H1 (cell line): ENCODE measurements around the gene FREM2. TPM values are rescaled to one million over a fixed set of nuclear protein-coding genes. Genes with fewer than 3 reads are reported as not detected.

Experiments used
- CTCF ChIA-PET: fragments of 300-600 bp; sonication (Branson Sonifier 250); formaldehyde crosslinking; loops from one replicate; lab custom pipeline; 2021; ENCODE audit not compliant: partially characterized antibody; lab: Charles Lee
- POLR2A ChIA-PET: fragments of 300-600 bp; sonication (Branson Sonifier 250); formaldehyde crosslinking; loops from one replicate; lab custom pipeline; 2021; ENCODE audit warnings: inconsistent platforms; ENCODE audit not compliant: partially characterized antibody; lab: Charles Lee
- DNase-seq, 2 experiments: peaks; one replicate each; pipeline versions ENCODE4 v3.0.0 to v3.0.0-alpha.2; 2010 to 2022; ENCODE audit warnings: low spot score in 2 of 2, low read depth in 1 of 2, mixed read lengths in 1 of 2
- FAIRE-seq: peaks from 2 replicates; lab custom pipeline; 2011; peaks lifted over from hg19 to GRCh38; lab: Jason Lieb, UNC
- H2AFZ ChIP-seq: 2 replicates; pipeline ENCODE4 v1.8.1; 2012; ENCODE audit warnings: low read length, inconsistent platforms
- H2AK5ac ChIP-seq: 2 replicates; pipeline ENCODE4 v1.6.1; 2013; ENCODE audit warnings: low read depth, low read length
- H2BK120ac ChIP-seq: replicated peaks from 2 replicates; pipeline ENCODE3; 2013; ENCODE audit warnings: low read depth, low read length, inconsistent platforms
- H2BK12ac ChIP-seq: 2 replicates; pipeline ENCODE4 v1.6.1; 2013; ENCODE audit warnings: low read depth, low read length
- H2BK15ac ChIP-seq: 2 replicates; pipeline ENCODE4 v1.6.1; 2013; ENCODE audit warnings: low read length
- H2BK20ac ChIP-seq: 2 replicates; pipeline ENCODE4 v1.6.1; 2013; ENCODE audit warnings: low read length
- H2BK5ac ChIP-seq: 2 replicates; pipeline ENCODE4 v1.6.1; 2013; ENCODE audit warnings: low read depth, low read length
- H3K14ac ChIP-seq: 2 replicates; pipeline ENCODE4 v1.6.1; 2013; ENCODE audit warnings: inconsistent platforms; ENCODE audit not compliant: insufficient read length
- H3K18ac ChIP-seq: 2 replicates; pipeline ENCODE4 v1.6.1; 2013; ENCODE audit warnings: low read length; ENCODE audit errors: extremely low read depth
- H3K23ac ChIP-seq: 2 replicates; pipeline ENCODE4 v1.6.1; 2013; ENCODE audit warnings: inconsistent platforms; ENCODE audit not compliant: insufficient read length
- H3K23me2 ChIP-seq: 2 replicates; pipeline ENCODE4 v1.6.1; 2013; ENCODE audit warnings: low read depth, low read length
- H3K27ac ChIP-seq: 2 replicates; pipeline ENCODE4 v1.6.1; 2011; ENCODE audit warnings: low read depth, low read length, inconsistent platforms
- H3K27me3 ChIP-seq, 4 experiments: replicated peaks in 1 of 4; 1 replicate in 1 of 4; 2 replicates in 3 of 4; pipeline versions ENCODE4 v1.6.1 to v1.8.1; 2011 to 2013; ENCODE audit warnings: low read length in 3 of 4, mild to moderate bottlenecking in 3 of 4, inconsistent platforms in 2 of 4, mixed read lengths in 2 of 4, moderate library complexity in 1 of 4; ENCODE audit not compliant: control insufficient read depth in 3 of 4, insufficient read depth in 3 of 4; ENCODE audit errors: extremely low read depth in 1 of 4
- H3K36me3 ChIP-seq, 4 experiments: 2 replicates each; pipeline versions ENCODE4 v1.6.1 to v1.8.1; 2011 to 2013; ENCODE audit warnings: mild to moderate bottlenecking in 4 of 4, low read length in 3 of 4, moderate library complexity in 2 of 4, control low read depth in 1 of 4, inconsistent platforms in 1 of 4; ENCODE audit not compliant: insufficient read depth in 4 of 4, control insufficient read depth in 2 of 4
- H3K4ac ChIP-seq: replicated peaks from 2 replicates; pipeline ENCODE3; 2013; ENCODE audit warnings: low read length, low read depth, mixed read lengths, inconsistent platforms; ENCODE audit not compliant: insufficient read length
- H3K4me1 ChIP-seq, 4 experiments: replicated peaks in 1 of 4; 1 replicate in 1 of 4; 2 replicates in 3 of 4; pipeline versions ENCODE4 v1.6.1 to v1.8.1; 2011 to 2013; ENCODE audit warnings: low read length in 3 of 4, inconsistent platforms in 2 of 4, mixed read lengths in 1 of 4; ENCODE audit not compliant: insufficient read depth in 4 of 4, control insufficient read depth in 3 of 4
- H3K4me2 ChIP-seq, 2 experiments: 2 replicates each; pipeline versions ENCODE4 v1.6.1 to v1.8.1; 2011 to 2013; ENCODE audit warnings: low read depth in 2 of 2, low read length in 2 of 2, control low read depth in 1 of 2, inconsistent platforms in 1 of 2, mild to moderate bottlenecking in 1 of 2; ENCODE audit not compliant: insufficient read depth in 1 of 2
- H3K4me3 ChIP-seq, 4 experiments: fragments of 200-600, 300-600 bp in 1 of 4; sonication (generic), shearing (Covaris generic), sonication (Bioruptor Twin) in 1 of 4; 2 replicates each; pipeline versions ENCODE4 v1.5.1 to v1.8.1; 2011 to 2016; ENCODE audit warnings: low read length in 4 of 4, low read depth in 3 of 4, control low read depth in 2 of 4, inconsistent platforms in 2 of 4, mild to moderate bottlenecking in 2 of 4, mixed read lengths in 1 of 4, moderate library complexity in 1 of 4; ENCODE audit not compliant: insufficient read depth in 2 of 4; ENCODE audit errors: extremely low read depth in 1 of 4
- H3K56ac ChIP-seq: replicated peaks from 2 replicates; pipeline ENCODE3; 2013; ENCODE audit warnings: low read depth, mild to moderate bottlenecking, mixed read lengths, low read length, inconsistent platforms; ENCODE audit not compliant: insufficient read length
- H3K79me1 ChIP-seq: 2 replicates; pipeline ENCODE4 v1.6.1; 2013; ENCODE audit warnings: low read depth, low read length, control low read depth
- H3K79me2 ChIP-seq, 2 experiments: 2 replicates each; pipeline versions ENCODE4 v1.6.1 to v1.8.1; 2012 to 2013; ENCODE audit warnings: low read length in 2 of 2, mild to moderate bottlenecking in 2 of 2, inconsistent platforms in 1 of 2; ENCODE audit not compliant: insufficient read depth in 2 of 2, control insufficient read depth in 1 of 2
- H3K9ac ChIP-seq, 4 experiments: replicated peaks in 1 of 4; 1 replicate in 1 of 4; 2 replicates in 3 of 4; pipeline versions ENCODE4 v1.6.1 to v1.8.1; 2011 to 2013; ENCODE audit warnings: low read depth in 3 of 4, low read length in 3 of 4, control low read depth in 2 of 4, mild to moderate bottlenecking in 2 of 4, moderate library complexity in 2 of 4, inconsistent platforms in 1 of 4; ENCODE audit errors: extremely low read depth in 1 of 4
- H3K9me3 ChIP-seq, 2 experiments: 2 replicates each; pipeline versions ENCODE4 v1.6.1 to v1.8.1; 2012 to 2013; ENCODE audit warnings: mild to moderate bottlenecking in 2 of 2, moderate library complexity in 2 of 2, control low read depth in 1 of 2, inconsistent platforms in 1 of 2, low read depth in 1 of 2, low read length in 1 of 2, mixed read lengths in 1 of 2; ENCODE audit not compliant: insufficient read depth in 2 of 2
- H4K20me1 ChIP-seq, 2 experiments: replicated peaks in 1 of 2; 2 replicates each; pipeline versions ENCODE3 to v1.8.1; 2011 to 2013; ENCODE audit warnings: inconsistent platforms in 2 of 2, low read length in 2 of 2, mild to moderate bottlenecking in 1 of 2; ENCODE audit not compliant: insufficient read depth in 2 of 2, control insufficient read depth in 1 of 2
- H4K5ac ChIP-seq: 2 replicates; pipeline ENCODE4 v1.6.1; 2013; ENCODE audit warnings: low read length, low read depth, mixed read lengths, inconsistent platforms; ENCODE audit not compliant: insufficient read length
- H4K8ac ChIP-seq: 2 replicates; pipeline ENCODE4 v1.8.0; 2013; ENCODE audit warnings: mild to moderate bottlenecking, moderate library complexity, low read length, inconsistent platforms; ENCODE audit not compliant: insufficient read depth; ENCODE audit errors: extremely low read depth
- H4K91ac ChIP-seq: replicated peaks from 2 replicates; pipeline ENCODE3; 2013; ENCODE audit warnings: low read length, mixed read lengths, inconsistent platforms; ENCODE audit not compliant: insufficient read length
- CBX5 ChIP-seq: fragments of 300-800, 300-1000 bp; sonication (generic); IDR thresholded peaks from 2 replicates; pipeline ENCODE4 v1.7.1; 2016; ENCODE audit warnings: antibody characterized with exemption, low read length, low read depth
- CREB1 ChIP-seq: IDR thresholded peaks from 2 replicates; pipeline ENCODE4 v1.6.1; 2012; ENCODE audit warnings: inconsistent platforms
- CTBP2 ChIP-seq: IDR thresholded peaks from 2 replicates; pipeline ENCODE4 v1.7.0; 2011; ENCODE audit warnings: borderline replicate concordance, mild to moderate bottlenecking, moderate library complexity, mixed read lengths, low read length; ENCODE audit not compliant: insufficient read depth, insufficient read length
- JUND ChIP-seq: IDR thresholded peaks from 2 replicates; pipeline ENCODE4 v1.6.1; 2011; ENCODE audit warnings: mild to moderate bottlenecking, improper control_type of control experiment, low read length
- SIN3A ChIP-seq, 2 experiments: IDR thresholded peaks in 1 of 2; conservative IDR thresholded peaks in 1 of 2; 2 replicates each; pipeline ENCODE4 v1.6.1; 2011 to 2012; ENCODE audit warnings: low read length in 2 of 2, improper control_type of control experiment in 1 of 2, low read depth in 1 of 2, mild to moderate bottlenecking in 1 of 2
- WGBS, 2 experiments: shearing (Covaris generic) in 1 of 2; methylation state at CpG; one replicate each; pipeline versions ENCODE4 v1.1.6 to v1.1.7; 2013 to 2015; ENCODE audit warnings: low lambda C conversion rate in 2 of 2, mixed read lengths in 2 of 2, inconsistent platforms in 1 of 2, low coverage in 1 of 2, missing lambda C conversion rate in 1 of 2; ENCODE audit not compliant: insufficient replicate concordance in 2 of 2, insufficient coverage in 1 of 2, insufficient read length in 1 of 2; ENCODE audit errors: extremely low coverage in 1 of 2, missing lambda C conversion rate in 1 of 2; 5-methylcytosine and 5-hydroxymethylcytosine counted together
- polyA plus RNA-seq, 7 experiments: library from polyadenylated mRNA; depleted of rRNA in 3 of 7; stranded (reverse) in 5 of 7; unstranded in 2 of 7; fragments of >200 nt in 5 of 7; fragments of 200-250 nt in 2 of 7; gene quantifications; 1 replicate in 5 of 7; 2 replicates in 1 of 7; 4 replicates in 1 of 7; pipeline versions ENCODE4 v1.2.1 to v1.2.3, GENCODE V29; 2011 to 2013; ENCODE audit warnings: missing spikeins in 2 of 7, mixed read lengths in 2 of 7
- total RNA-seq: library from RNA; stranded (reverse); fragmentation: NEBNext Ultra II Directional; extraction: Animal tissue kit (Norgen Biotek cat#: 25700); gene quantifications from 2 replicates; pipeline ENCODE4 v1.2.1, GENCODE V29; 2021
- TF ChIP-seq, protein P1 (sequence below): IDR thresholded peaks from 2 replicates; pipeline ENCODE4 v1.6.1; 2011; ENCODE audit warnings: low read depth, mild to moderate bottlenecking, low read length; ENCODE audit not compliant: insufficient read depth

Gene FREM2
- total and polyA plus RNA-seq, 2 of the 8 experiments (the other 6 are each of a cell fraction or from before 2014, with no cell fraction given), result 11.6 to 22.8 TPM

- FAIRE-seq (no peak), DNase-seq (no peak)
- Histone ChIP-seq H3K23me2 (no peaks in the 10 kb centered on the region; the same call in 1 of the 2 replicates), H4K5ac (no peak overlapping the region), H2BK12ac (no peak overlapping the region), H4K91ac (no peak overlapping the region), H3K56ac (no peak overlapping the region), H2BK120ac (no peak overlapping the region), H3K27ac (no peak overlapping the region), H3K4me1 (0 out of 7 replicates have a peak, but pooled peaks cover 0 to 2% (median 0%) of the 10 kb centered on the region in 4 experiments), H3K23ac (no peak overlapping the region), H3K14ac (no peak overlapping the region), H2AFZ (no peak overlapping the region), H3K4ac (no peak overlapping the region), H2BK20ac (no peak overlapping the region), H2BK15ac (no peak overlapping the region), H3K36me3 (no peaks in the 10 kb centered on the region), H4K8ac (no peak overlapping the region), H3K27me3 (no peaks in the 10 kb centered on the region), H3K4me3 (no peak overlapping the region), H4K20me1 (no peaks in the 10 kb centered on the region), H2AK5ac (no peak overlapping the region), H3K18ac (no peak overlapping the region), H3K4me2 (no peak overlapping the region), H2BK5ac (no peak overlapping the region), H3K79me2 (no peaks in the 10 kb centered on the region), H3K9me3 (no peaks in the 10 kb centered on the region), H3K9ac (no peak overlapping the region), H3K79me1 (no peaks in the 10 kb centered on the region)
- CTCF ChIA-PET, result no interaction called here
- 77% methylated on average over 1 of the region's 1 CpG; no CpG with 5 or more reads in 1 of the 2 experiments for WGBS, 2 experiments
- no peak for TF ChIP-seq JUND
- TF ChIP-seq, protein P1, sequence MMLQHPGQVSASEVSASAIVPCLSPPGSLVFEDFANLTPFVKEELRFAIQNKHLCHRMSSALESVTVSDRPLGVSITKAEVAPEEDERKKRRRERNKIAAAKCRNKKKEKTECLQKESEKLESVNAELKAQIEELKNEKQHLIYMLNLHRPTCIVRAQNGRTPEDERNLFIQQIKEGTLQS, result no peak
- TF ChIP-seq CBX5, result no peak
- no peak for TF ChIP-seq CTBP2
- no peak for TF ChIP-seq SIN3A (conservative IDR thresholded peaks at IDR 0.05 in 1 of 2, IDR thresholded peaks at IDR 0.05 in 1 of 2; ENCODE audit: low read depth in 1 of 2, low read length in 2 of 2)
- TF ChIP-seq CREB1, result no peak
- POLR2A ChIA-PET, result no interaction called here
These were observed 39.6 kb upstream of the FREM2 start for GRCh38 chr13:38647312-38647711.
